K562 (cell line): ENCODE data around the gene ACSBG1. TPM values are rescaled to one million over a fixed set of nuclear protein-coding genes. Genes with fewer than 3 reads are reported as not detected.

Experiments
- ATAC-seq: fragments of 200-7000 bp; cut with Tn5 transposase; 3 replicates; pipeline ENCODE4 v1.9.1; 2020; ENCODE audit warnings: moderate library complexity
- BruUV-seq: library from RNA; stranded (reverse); fragments of 400-500 nt; replicated peaks from 2 replicates; lab custom pipeline; 2021; lab: Mats Ljungman, UMichigan
- CTCF ChIA-PET: fragments of 300-600 bp; formaldehyde crosslinking; extraction: SDS; loops from one replicate; lab custom pipeline; 2021; ENCODE audit warnings: low intra/inter-chr PET ratio; lab: Yijun Ruan, JAX
- POLR2A ChIA-PET: fragments of 300-600, 350-650 bp; sonication (Branson Sonifier 250); formaldehyde crosslinking; extraction: SDS; loops from one replicate; lab custom pipeline; 2021; ENCODE audit warnings: antibody characterized with exemption, inconsistent platforms; lab: Yijun Ruan, JAX
- DNase-seq, 4 experiments: peaks; one replicate each; pipeline versions ENCODE4 v3.0.0 to v3.0.0-alpha.2; 2011 to 2018; ENCODE audit warnings: low spot score in 3 of 4, mixed read lengths in 3 of 4; ENCODE audit errors: extremely low read depth in 1 of 4
- FAIRE-seq: peaks from 2 replicates; lab custom pipeline; 2011; peaks lifted over from hg19 to GRCh38; lab: Jason Lieb, UNC
- H2AFZ ChIP-seq: 2 replicates; pipeline ENCODE4 v1.6.0; 2011; ENCODE audit warnings: low read depth, low read length, control low read depth, inconsistent platforms
- H3K27ac ChIP-seq: fragments of 200-600 bp; 3 replicates; pipeline ENCODE4 v1.8.0; 2011; ENCODE audit warnings: low read depth, mild to moderate bottlenecking, control low read depth, inconsistent platforms, low read length, moderate library complexity, mixed read lengths; ENCODE audit errors: extremely low read depth
- H3K27me3 ChIP-seq, 2 experiments: fragments of 300-600 bp in 1 of 2; 2 replicates in 1 of 2; 3 replicates in 1 of 2; pipeline versions ENCODE4 v1.6.0 to v1.8.0; 2011; ENCODE audit warnings: inconsistent platforms in 2 of 2, low read length in 2 of 2, mild to moderate bottlenecking in 1 of 2, mixed read lengths in 1 of 2, moderate library complexity in 1 of 2; ENCODE audit not compliant: control insufficient read depth in 2 of 2, insufficient read depth in 2 of 2
- H3K36me3 ChIP-seq: fragments of 300-600 bp; 3 replicates; pipeline ENCODE4 v1.8.0; 2011; ENCODE audit warnings: mild to moderate bottlenecking, low read length, inconsistent platforms; ENCODE audit not compliant: control insufficient read depth, insufficient read depth
- H3K4me1 ChIP-seq, 2 experiments: fragments of 200-600 bp in 1 of 2; replicated peaks in 1 of 2; 2 replicates in 1 of 2; 3 replicates in 1 of 2; pipeline versions ENCODE4 v1.5.1 to v1.8.0; 2011; ENCODE audit warnings: inconsistent platforms in 2 of 2, low read length in 2 of 2, mild to moderate bottlenecking in 1 of 2, mixed read lengths in 1 of 2, moderate library complexity in 1 of 2; ENCODE audit not compliant: control insufficient read depth in 2 of 2, insufficient read depth in 2 of 2
- H3K4me2 ChIP-seq: 2 replicates; pipeline ENCODE4 v1.6.1; 2011; ENCODE audit warnings: low read length, control low read depth, inconsistent platforms, mixed read lengths; ENCODE audit not compliant: insufficient read depth
- H3K4me3 ChIP-seq: fragments of 200-600 bp; sonication (generic), shearing (Covaris generic); 2 replicates; pipeline ENCODE4 v1.5.1; 2016; ENCODE audit warnings: control low read depth, inconsistent platforms
- H3K79me2 ChIP-seq: fragments of 200-600 bp; 3 replicates; pipeline ENCODE4 v1.8.0; 2011; ENCODE audit warnings: low read length, inconsistent platforms; ENCODE audit not compliant: control insufficient read depth, insufficient read depth
- H3K9ac ChIP-seq, 2 experiments: 2 replicates each; pipeline versions ENCODE4 v1.6.0 to v1.6.1; 2011; ENCODE audit warnings: low read depth in 2 of 2, low read length in 2 of 2, control low read depth in 1 of 2, inconsistent platforms in 1 of 2, mild to moderate bottlenecking in 1 of 2, mixed read lengths in 1 of 2; ENCODE audit not compliant: insufficient read depth in 1 of 2
- H3K9me1 ChIP-seq: one replicate; pipeline ENCODE4 v1.6.0; 2011; ENCODE audit warnings: inconsistent platforms, mild to moderate bottlenecking, low read length, moderate library complexity; ENCODE audit not compliant: control insufficient read depth, insufficient read depth
- H3K9me3 ChIP-seq: replicated peaks from 2 replicates; pipeline ENCODE4 v1.5.1; 2011; ENCODE audit warnings: low read depth, low read length, inconsistent platforms; ENCODE audit not compliant: control insufficient read depth, insufficient read depth
- H4K20me1 ChIP-seq: replicated peaks from 2 replicates; pipeline ENCODE4 v1.6.1; 2011; ENCODE audit warnings: low read length, inconsistent platforms, mixed read lengths; ENCODE audit not compliant: control insufficient read depth, insufficient read depth
- CBX8 ChIP-seq: fragments of 200-600 bp; sonication (generic); IDR thresholded peaks from 2 replicates; pipeline ENCODE4 v1.6.1; 2012; ENCODE audit warnings: borderline replicate concordance, mixed run types, low read depth, mild to moderate bottlenecking, moderate library complexity, mixed read lengths, low read length, control low read depth, inconsistent platforms; ENCODE audit not compliant: poor library complexity, severe bottlenecking; ENCODE audit errors: extremely low read depth
- CTCFL ChIP-seq: IDR thresholded peaks from 2 replicates; pipeline ENCODE4 v1.6.1; 2011; ENCODE audit warnings: borderline replicate concordance, low read depth, mild to moderate bottlenecking, moderate library complexity, low read length; ENCODE audit not compliant: insufficient read depth, poor library complexity, severe bottlenecking
- KAT2B ChIP-seq: IDR thresholded peaks from one replicate; pipeline ENCODE4 v1.6.1; 2012; ENCODE audit warnings: low read depth, mild to moderate bottlenecking, control low read depth, inconsistent platforms, low read length, moderate library complexity
- PHF20 ChIP-seq: fragments of 450-650 bp; IDR thresholded peaks from 2 replicates; pipeline ENCODE4 v1.6.1; 2018; ENCODE audit not compliant: partially characterized antibody
- RFX5 ChIP-seq: IDR thresholded peaks from 2 replicates; pipeline ENCODE4 v1.6.1; 2011; ENCODE audit warnings: low read depth, mild to moderate bottlenecking, improper control_type of control experiment, low read length
- ZBTB9 ChIP-seq: fragments of 450-650 bp; formaldehyde crosslinking; IDR thresholded peaks from 2 replicates; pipeline ENCODE4 v1.4.0; 2020; ENCODE audit warnings: mild to moderate bottlenecking, moderate library complexity
- WGBS: fragments of 100-300 bp; shearing (Covaris generic); methylation state at CpG from one replicate; pipeline ENCODE4 v1.1.6; 2016; ENCODE audit warnings: low coverage, mixed read lengths; ENCODE audit not compliant: insufficient coverage; ENCODE audit errors: missing lambda C conversion rate; 5-methylcytosine and 5-hydroxymethylcytosine counted together
- in situ Hi-C: fragments of 300-500 bp; cut with MboI; formaldehyde crosslinking; loops from 4 replicates; pipeline ENCODE4 v1.15.0; 2018; ENCODE audit warnings: inconsistent platforms, mixed read lengths
- intact Hi-C: fragments of 100-400 bp; cut with micrococcal nuclease; formaldehyde crosslinking; loops from 2 replicates; pipeline ENCODE4 v1.14.2; 2022
- polyA plus RNA-seq, 8 experiments: library from polyadenylated mRNA; depleted of rRNA in 4 of 8; stranded (reverse) in 5 of 8; unstranded in 3 of 8; fragments of >200 nt; fragmentation: Nextera tagmentation in 2 of 8; fragmentation: Illumina TruSeq in 1 of 8; extraction: Ambion mirVana in 2 of 8; extraction: Trizol in 1 of 8; gene quantifications; 2 replicates each; pipeline versions ENCODE4 v1.2.1 to v1.2.3, GENCODE V29; 2011 to 2014; ENCODE audit warnings: inconsistent platforms in 1 of 8, missing spikeins in 1 of 8
- total RNA-seq, 7 experiments: library from RNA; depleted of rRNA in 6 of 7; stranded (reverse); fragments of >200 nt in 6 of 7; fragmentation: Illumina TruSeq in 2 of 7; extraction: Trizol in 2 of 7; gene quantifications; 2 replicates each; pipeline versions ENCODE4 v1.2.1 to v1.2.3, GENCODE V29; 2011 to 2021; ENCODE audit warnings: low replicate concordance in 1 of 7

The ACSBG1 gene
- total and polyA plus RNA-seq, 9 of the 15 experiments (the other 6 are each of a cell fraction or from before 2014, with no cell fraction given) = 0.36 to 6.4 (median 2.5) TPM

GRCh38 chr15:78142332-78142731, 92.0 kb downstream of the ACSBG1 start:
- FAIRE-seq (no peak), ATAC-seq (no peak; the same call in 2 of the 3 replicates), DNase-seq (no peak)
- no peak for TF ChIP-seq KAT2B
- no peak for TF ChIP-seq ZBTB9 (CRISPR knock-in tag)
- no peak for TF ChIP-seq CTCFL
- TF ChIP-seq RFX5 = no peak
- no peak for TF ChIP-seq CBX8
- TF ChIP-seq PHF20 = no peak
- no peak overlapping the region for H3K4me2 ChIP-seq
- H3K4me1 ChIP-seq = peaks cover 5 to 9% of the 10 kb centered on the region in 2 experiments; a peak in 3 of 5 replicates
- H3K27me3 ChIP-seq = no peaks in the 10 kb centered on the region
- H3K79me2 ChIP-seq = no peaks in the 10 kb centered on the region
- intact Hi-C loops (no loop called here), in situ Hi-C loops (no loop called here)
- no peak overlapping the region for H2AFZ ChIP-seq
- H3K4me3 ChIP-seq = no peak overlapping the region
- ChIA-PET POLR2A (interaction anchor here (0.6 to 0.7 kb wide), 2 partner anchors 335 to 963 kb away, joined by 3 read pairs; no protein-coding TSS in a partner anchor), CTCF (no interaction called here)
- WGBS = 51% methylated on average over 3 of the region's 3 CpGs
- no peaks in the 10 kb centered on the region for H3K9me3 ChIP-seq
- H4K20me1 ChIP-seq = no peaks in the 10 kb centered on the region; the same call in 1 of the 2 replicates
- H3K27ac ChIP-seq = no peak overlapping the region
- H3K9ac ChIP-seq = no peak overlapping the region
- no peaks in the 10 kb centered on the region for H3K36me3 ChIP-seq
- BruUV-seq = no TSS peak
- H3K9me1 ChIP-seq = no peaks in the 10 kb centered on the region
